Natural killer cell (primary cell): ENCODE measurements around the gene EMC8. TPM values are rescaled to one million over a fixed set of nuclear protein-coding genes. Genes with fewer than 3 reads are reported as not detected.

Experiments used
- ATAC-seq, 3 donors: fragments of 150-1000 bp in 2 of 3; fragments of 200-7000 bp in 1 of 3; cut with Tn5 transposase; 1 replicate in 1 of 3; 2 replicates in 2 of 3; pipeline ENCODE4 v1.10.0; 2021; ENCODE audit warnings: mild to moderate bottlenecking in 2 of 3, moderate library complexity in 2 of 3
- DNase-seq, 2 donors: peaks; one replicate each; pipeline versions ENCODE4 v3.0.0 to v3.0.0-alpha.2; 2013 to 2021; ENCODE audit warnings: mixed read lengths in 1 of 2
- H3K27ac ChIP-seq: one replicate; pipeline ENCODE4 v1.5.1; 2013; ENCODE audit warnings: mild to moderate bottlenecking, low read length
- H3K27me3 ChIP-seq: one replicate; pipeline ENCODE4 v1.6.1; 2013; ENCODE audit warnings: low read length; ENCODE audit not compliant: control insufficient read depth, insufficient read depth
- H3K36me3 ChIP-seq: one replicate; pipeline ENCODE4 v1.6.1; 2013; ENCODE audit warnings: low read length; ENCODE audit not compliant: control insufficient read depth, insufficient read depth
- H3K4me1 ChIP-seq: one replicate; pipeline ENCODE4 v1.6.1; 2013; ENCODE audit warnings: low read length; ENCODE audit not compliant: control insufficient read depth, insufficient read depth
- H3K4me3 ChIP-seq: one replicate; pipeline ENCODE4 v1.5.1; 2013; ENCODE audit warnings: low read length
- H3K9me3 ChIP-seq: one replicate; pipeline ENCODE4 v1.6.1; 2013; ENCODE audit warnings: low read length; ENCODE audit not compliant: control insufficient read depth, insufficient read depth
- H3K27ac Mint-ChIP-seq, 2 donors: one replicate each; pipeline ENCODE4 v1.8.0; 2022; ENCODE audit warnings: mild to moderate bottlenecking in 2 of 2, mixed read lengths in 2 of 2, moderate library complexity in 1 of 2
- H3K27me3 Mint-ChIP-seq, 2 donors: one replicate each; pipeline ENCODE4 v1.8.0; 2022; ENCODE audit warnings: low read depth in 2 of 2, mixed read lengths in 2 of 2
- H3K36me3 Mint-ChIP-seq: one replicate; pipeline ENCODE4 v1.8.0; 2022; ENCODE audit warnings: mixed read lengths
- H3K4me1 Mint-ChIP-seq, 2 donors: one replicate each; pipeline ENCODE4 v1.8.0; 2022; ENCODE audit warnings: mixed read lengths in 2 of 2
- H3K4me3 Mint-ChIP-seq: one replicate; pipeline ENCODE4 v1.8.0; 2022; ENCODE audit warnings: mild to moderate bottlenecking, moderate library complexity, mixed read lengths
- H3K9me3 Mint-ChIP-seq, 2 donors: one replicate each; pipeline ENCODE4 v1.8.0; 2022; ENCODE audit warnings: mixed read lengths in 2 of 2
- CTCF ChIP-seq: fragments of 200-600 bp; IDR thresholded peaks from one replicate; pipeline ENCODE4 v1.8.0; 2022; ENCODE audit warnings: antibody characterized with exemption
- WGBS: methylation state at CpG from one replicate; pipeline ENCODE4 v1.1.7; 2013; ENCODE audit warnings: missing lambda C conversion rate; ENCODE audit not compliant: insufficient coverage; 5-methylcytosine and 5-hydroxymethylcytosine counted together
- intact Hi-C: fragments of 100-400 bp; cut with micrococcal nuclease; formaldehyde crosslinking; loops from one replicate; pipeline ENCODE4 v1.14.2; 2022
- total RNA-seq, 4 donors: library from RNA; stranded (reverse); fragments of 120-200 nt in 1 of 4; gene quantifications; one replicate each; pipeline versions ENCODE4 v1.2.3 to v1.2.4, GENCODE V29; 2013 to 2022

EMC8 gene
- total RNA-seq, 3 donors from 2014 or later (not counting 1 experiment from before 2014, with no cell fraction given): 21.2 to 26.4 (median 24.1) TPM

DNA sequence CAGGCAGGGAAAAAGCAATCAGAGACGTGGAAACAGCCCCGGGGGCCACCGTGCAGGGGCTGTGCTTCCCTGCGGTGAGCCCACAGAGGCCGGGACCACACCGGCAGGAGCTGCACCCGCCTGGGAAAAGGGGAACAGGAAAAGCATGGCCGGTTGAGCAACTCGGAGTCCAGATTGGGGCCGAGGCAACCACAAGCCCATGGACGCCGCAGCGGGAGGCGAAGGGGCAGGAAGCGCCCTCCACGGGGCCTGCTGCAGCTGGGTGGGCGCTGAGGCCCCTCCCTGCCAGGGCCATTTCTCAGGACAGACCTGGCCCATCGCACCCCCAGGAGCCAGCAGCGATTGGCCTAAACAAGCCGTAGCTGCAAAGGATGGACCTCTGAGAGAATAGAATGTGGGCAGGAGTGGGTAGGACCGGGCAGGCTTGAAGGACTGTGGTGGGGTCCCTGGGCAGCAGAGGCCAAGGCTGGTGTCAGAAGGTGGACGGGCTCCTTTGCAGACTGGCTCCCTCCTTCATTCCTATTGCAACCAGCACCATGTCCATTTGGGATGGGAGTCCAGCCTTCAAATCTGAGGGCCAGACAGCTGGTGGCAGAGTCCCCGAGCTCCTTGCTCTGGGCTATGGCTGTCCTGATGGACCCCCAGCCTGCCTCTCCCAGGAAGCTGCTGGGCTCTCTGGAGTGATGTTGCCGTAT lies 30.6 kb upstream of the EMC8 start:
- peaks cover 13 to 22% of the 10 kb centered on the region in 2 donors for H3K4me1 Mint-ChIP-seq
- no peaks in the 10 kb centered on the region for H3K36me3 Mint-ChIP-seq
- H3K27me3 Mint-ChIP-seq: peaks cover 23 to 35% of the 10 kb centered on the region in 2 donors
- Histone ChIP-seq H3K4me3 (no peak overlapping the region), H3K4me1 (peaks cover 26% of the 10 kb centered on the region), H3K9me3 (no peaks in the 10 kb centered on the region), H3K36me3 (no peaks in the 10 kb centered on the region), H3K27ac (peak overlapping the region; percentile 32), H3K27me3 (no peaks in the 10 kb centered on the region)
- no peak for DNase-seq
- ATAC-seq: peak in 2 of 3 donors; percentile 20 to 24
- no peaks in the 10 kb centered on the region for H3K9me3 Mint-ChIP-seq
- intact Hi-C loops: no loop called here
- H3K27ac Mint-ChIP-seq: peak overlapping the region in 1 of 2 donors; percentile 27
- 12% methylated on average over 24 of the region's 24 CpGs for WGBS
- TF ChIP-seq CTCF: no peak
- H3K4me3 Mint-ChIP-seq: peak overlapping the region; percentile 52

- peak in 2 of 3 donors; percentile 39 to 46 for ATAC-seq
- no peak for DNase-seq
These were observed 29.9 kb upstream of the EMC8 start for GRCh38 chr16:85829171-85829719.

DNA sequence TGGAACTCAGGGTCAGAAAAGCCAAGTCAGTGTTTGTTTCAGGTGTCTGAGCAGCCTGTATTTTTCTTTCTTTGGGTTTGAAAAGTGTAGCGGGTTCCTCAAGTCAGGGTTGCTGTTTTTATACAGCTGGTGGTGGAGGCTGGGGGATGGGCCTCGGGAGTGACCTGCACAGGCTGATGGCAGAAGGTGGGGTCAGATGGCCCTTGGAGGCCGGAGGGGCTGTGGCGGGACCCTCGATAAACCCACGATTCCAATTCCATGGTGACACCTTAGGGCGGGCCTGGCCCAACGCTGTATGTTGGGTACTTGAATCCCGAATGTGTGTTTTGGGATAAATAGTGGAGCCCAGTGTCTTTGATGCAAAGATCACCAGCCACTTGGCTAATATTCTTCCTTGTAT lies 28.8 kb upstream of the EMC8 start:
- Histone ChIP-seq H3K9me3 (no peaks in the 10 kb centered on the region), H3K27me3 (no peaks in the 10 kb centered on the region), H3K4me1 (peaks cover 29% of the 10 kb centered on the region), H3K27ac (peak overlapping the region; percentile 50), H3K36me3 (no peaks in the 10 kb centered on the region), H3K4me3 (no peak overlapping the region)
- H3K36me3 Mint-ChIP-seq: no peaks in the 10 kb centered on the region
- no peak for ATAC-seq
- H3K4me3 Mint-ChIP-seq: no peak overlapping the region
- peaks cover 13 to 19% of the 10 kb centered on the region in 2 donors for H3K4me1 Mint-ChIP-seq
- peaks cover 22 to 32% of the 10 kb centered on the region in 2 donors for H3K27me3 Mint-ChIP-seq
- no peaks in the 10 kb centered on the region for H3K9me3 Mint-ChIP-seq
- 93% methylated on average over 9 of the region's 9 CpGs for WGBS
- no peak overlapping the region for H3K27ac Mint-ChIP-seq
- no peak for TF ChIP-seq CTCF
- intact Hi-C loops: no loop called here
- DNase-seq: no peak

More at GRCh38 chr16:85829171-85829719, 29.9 kb upstream of the EMC8 start:
- H3K4me1 ChIP-seq: peaks cover 30% of the 10 kb centered on the region
- peak overlapping the region; percentile 52 for H3K4me3 Mint-ChIP-seq
- peaks cover 13 to 24% of the 10 kb centered on the region in 2 donors for H3K4me1 Mint-ChIP-seq
- no peaks in the 10 kb centered on the region for H3K9me3 ChIP-seq
- no peak for TF ChIP-seq CTCF
- peak overlapping the region in 1 of 2 donors; percentile 35 for H3K27ac Mint-ChIP-seq
- H3K9me3 Mint-ChIP-seq: no peaks in the 10 kb centered on the region
- H3K27ac ChIP-seq: peak overlapping the region; percentile 32
- H3K27me3 ChIP-seq: no peaks in the 10 kb centered on the region
- H3K36me3 Mint-ChIP-seq: no peaks in the 10 kb centered on the region
- peaks cover 23 to 35% of the 10 kb centered on the region in 2 donors for H3K27me3 Mint-ChIP-seq
- intact Hi-C loops: no loop called here
- no peak overlapping the region for H3K4me3 ChIP-seq
- 15% methylated on average over 10 of the region's 15 CpGs for WGBS
- H3K36me3 ChIP-seq: no peaks in the 10 kb centered on the region
